ENCODE results near the gene ZDHHC7.
A peak's percentile ranks its signal among the peaks of the same experiment; 100 is the strongest.

- peak; percentile 9 to 27 for TF ChIP-seq CTCF (conservative IDR thresholded peaks at IDR 0.05 in 1 of 2, IDR thresholded peaks at IDR 0.05 in 1 of 2; ENCODE audit: low read depth in 1 of 2, low read length in 2 of 2)
- no peak for TF ChIP-seq EZH2 (IDR thresholded peaks at IDR 0.05; ENCODE audit: low read length, missing control alignments)
Measured at GRCh38 chr16:84950906-84951305, 60.4 kb downstream of the ZDHHC7 start.
